Parathyroid adenoma (tissue), 2 donors: ENCODE measurements around the gene CYSTM1.

ENCODE experiments used
- H2AFZ ChIP-seq: fragments of 300-600 bp; sonication (generic); one replicate; pipeline ENCODE4 v1.7.0; 2017; ENCODE audit warnings: antibody characterized with exemption, mild to moderate bottlenecking
- H3K27ac ChIP-seq: fragments of 300-600 bp; sonication (generic); one replicate; pipeline ENCODE4 v1.7.0; 2017
- H3K27me3 ChIP-seq: fragments of 300-600 bp; sonication (generic); one replicate; pipeline ENCODE4 v1.7.0; 2017; ENCODE audit warnings: low read length; ENCODE audit not compliant: control insufficient read depth, insufficient read depth
- H3K36me3 ChIP-seq: fragments of 300-600 bp; sonication (generic); one replicate; pipeline ENCODE4 v1.7.0; 2017; ENCODE audit warnings: low read length; ENCODE audit not compliant: control insufficient read depth, insufficient read depth
- H3K4me1 ChIP-seq: fragments of 300-600 bp; sonication (generic); one replicate; pipeline ENCODE4 v1.7.0; 2017; ENCODE audit warnings: control low read depth
- H3K4me2 ChIP-seq: fragments of 300-600 bp; sonication (generic); one replicate; pipeline ENCODE4 v1.7.0; 2017; ENCODE audit warnings: low read length
- H3K4me3 ChIP-seq: fragments of 300-600 bp; sonication (generic); one replicate; pipeline ENCODE4 v1.7.0; 2017; ENCODE audit warnings: low read depth, low read length
- H3K79me2 ChIP-seq: fragments of 300-600 bp; sonication (generic); one replicate; pipeline ENCODE4 v1.7.0; 2017; ENCODE audit warnings: control low read depth
- H3K9ac ChIP-seq: fragments of 300-600 bp; sonication (generic); one replicate; pipeline ENCODE4 v1.7.0; 2017; ENCODE audit warnings: mild to moderate bottlenecking
- H3K9me3 ChIP-seq: fragments of 300-600 bp; sonication (generic); one replicate; pipeline ENCODE4 v1.7.0; 2017; ENCODE audit warnings: low read length; ENCODE audit not compliant: control insufficient read depth
- TF ChIP-seq, protein P1 (sequence below): fragments of 300-600 bp; sonication (generic); IDR thresholded peaks from one replicate; pipeline ENCODE4 v1.7.0; 2017; ENCODE audit warnings: antibody characterized with exemption, mild to moderate bottlenecking
- donor health status: primary hyperparathyroidism.

CYSTM1 gene

GRCh38 chr5:140243706-140244250, 68.8 kb downstream of the CYSTM1 start:
- Histone ChIP-seq H3K4me2 (no peak overlapping the region), H3K4me1 (peaks cover 19% of the 10 kb centered on the region), H2AFZ (no peak overlapping the region), H3K27ac (no peak overlapping the region), H3K9me3 (no peaks in the 10 kb centered on the region), H3K4me3 (no peak overlapping the region), H3K79me2 (no peaks in the 10 kb centered on the region), H3K27me3 (no peaks in the 10 kb centered on the region), H3K9ac (no peak overlapping the region), H3K36me3 (no peaks in the 10 kb centered on the region)
- TF ChIP-seq, protein P1, sequence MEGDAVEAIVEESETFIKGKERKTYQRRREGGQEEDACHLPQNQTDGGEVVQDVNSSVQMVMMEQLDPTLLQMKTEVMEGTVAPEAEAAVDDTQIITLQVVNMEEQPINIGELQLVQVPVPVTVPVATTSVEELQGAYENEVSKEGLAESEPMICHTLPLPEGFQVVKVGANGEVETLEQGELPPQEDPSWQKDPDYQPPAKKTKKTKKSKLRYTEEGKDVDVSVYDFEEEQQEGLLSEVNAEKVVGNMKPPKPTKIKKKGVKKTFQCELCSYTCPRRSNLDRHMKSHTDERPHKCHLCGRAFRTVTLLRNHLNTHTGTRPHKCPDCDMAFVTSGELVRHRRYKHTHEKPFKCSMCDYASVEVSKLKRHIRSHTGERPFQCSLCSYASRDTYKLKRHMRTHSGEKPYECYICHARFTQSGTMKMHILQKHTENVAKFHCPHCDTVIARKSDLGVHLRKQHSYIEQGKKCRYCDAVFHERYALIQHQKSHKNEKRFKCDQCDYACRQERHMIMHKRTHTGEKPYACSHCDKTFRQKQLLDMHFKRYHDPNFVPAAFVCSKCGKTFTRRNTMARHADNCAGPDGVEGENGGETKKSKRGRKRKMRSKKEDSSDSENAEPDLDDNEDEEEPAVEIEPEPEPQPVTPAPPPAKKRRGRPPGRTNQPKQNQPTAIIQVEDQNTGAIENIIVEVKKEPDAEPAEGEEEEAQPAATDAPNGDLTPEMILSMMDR = no peak

DNA sequence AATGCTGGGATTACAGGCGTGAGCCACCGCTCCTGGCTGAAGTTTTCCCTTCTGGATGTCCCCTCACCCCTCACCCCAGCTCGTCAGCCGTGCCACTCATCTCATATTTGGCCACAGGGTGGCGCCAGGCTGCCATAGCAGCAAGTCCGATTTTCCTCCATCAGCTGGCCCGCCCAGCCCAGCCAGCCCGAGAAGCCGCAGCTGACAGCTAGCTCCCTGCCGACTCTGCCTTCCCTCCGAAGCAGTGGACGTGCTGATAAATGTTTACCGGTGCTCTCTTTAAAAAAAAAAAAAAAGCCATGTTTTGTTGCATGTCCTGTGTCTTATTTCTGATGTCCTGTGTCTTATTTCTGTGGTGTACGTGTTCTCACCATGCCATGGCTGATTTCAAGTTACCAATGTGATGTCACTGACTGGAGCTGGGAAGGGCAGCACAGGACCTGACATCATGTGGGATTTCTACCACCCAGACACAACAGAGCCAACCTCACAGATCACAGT, 69.6 kb downstream of the CYSTM1 start:
- H3K27ac ChIP-seq = no peak overlapping the region
- no peak overlapping the region for H3K4me2 ChIP-seq
- H3K79me2 ChIP-seq = no peaks in the 10 kb centered on the region
- TF ChIP-seq, protein P1 = peak; percentile 91
- H3K9ac ChIP-seq = no peak overlapping the region
- H3K36me3 ChIP-seq = no peaks in the 10 kb centered on the region
- no peaks in the 10 kb centered on the region for H3K9me3 ChIP-seq
- no peak overlapping the region for H3K4me3 ChIP-seq
- no peak overlapping the region for H2AFZ ChIP-seq
- H3K27me3 ChIP-seq = no peaks in the 10 kb centered on the region
- H3K4me1 ChIP-seq = peaks cover 19% of the 10 kb centered on the region

DNA sequence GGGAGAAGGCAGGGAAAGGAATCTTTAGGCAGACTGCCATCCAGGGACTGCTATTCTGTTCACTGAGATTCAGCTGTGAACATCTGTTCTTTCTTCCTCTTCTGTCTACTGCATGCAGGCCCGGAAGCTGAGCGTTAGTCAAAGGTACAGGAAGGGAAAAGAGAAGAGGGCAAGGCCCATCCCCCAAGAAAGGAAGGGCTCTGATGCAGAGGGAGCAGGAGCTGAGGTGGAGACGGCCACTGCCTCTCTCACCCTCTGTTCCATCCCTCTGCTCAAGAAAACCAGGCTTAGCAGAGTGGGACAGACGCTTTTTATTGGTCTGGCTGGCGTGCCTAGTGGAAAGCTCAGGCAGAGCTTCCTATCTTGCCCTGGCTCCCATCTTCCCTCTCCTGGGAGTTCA, 70.4 kb downstream of the CYSTM1 start:
- no peaks in the 10 kb centered on the region for H3K79me2 ChIP-seq
- no peaks in the 10 kb centered on the region for H3K27me3 ChIP-seq
- H3K4me1 ChIP-seq = peaks cover 19% of the 10 kb centered on the region
- H3K9me3 ChIP-seq = no peaks in the 10 kb centered on the region
- no peak overlapping the region for H3K4me3 ChIP-seq
- H3K36me3 ChIP-seq = no peaks in the 10 kb centered on the region
- TF ChIP-seq, protein P1 = no peak
- H3K9ac ChIP-seq = no peak overlapping the region
- H3K27ac ChIP-seq = no peak overlapping the region
- H3K4me2 ChIP-seq = no peak overlapping the region
- no peak overlapping the region for H2AFZ ChIP-seq

DNA sequence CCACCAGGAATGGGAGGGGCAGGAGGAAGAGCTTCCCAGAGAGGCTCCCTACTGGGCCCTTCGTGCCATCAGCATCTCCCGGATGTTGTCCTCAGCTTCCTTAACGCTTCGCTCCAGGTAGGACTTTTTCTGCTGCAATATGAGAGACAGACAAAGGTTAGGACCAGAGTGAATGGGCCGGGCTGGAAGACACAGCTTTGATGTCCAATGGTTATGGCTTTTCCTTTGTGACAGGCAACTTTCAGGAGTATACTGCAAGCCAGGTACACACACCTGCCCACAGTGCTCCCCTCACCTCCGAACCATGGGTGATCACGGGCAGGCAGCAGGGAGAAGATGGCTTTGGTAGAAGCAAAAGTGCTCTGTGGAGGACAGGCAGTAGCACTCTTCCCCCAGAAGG, 70.9 kb downstream of the CYSTM1 start:
- H3K4me3 ChIP-seq = no peak overlapping the region
- H3K9ac ChIP-seq = no peak overlapping the region
- H3K4me1 ChIP-seq = peaks cover 19% of the 10 kb centered on the region

More for the DNA sequence above, 70.9 kb downstream of the CYSTM1 start:
- Histone ChIP-seq H3K27me3 (no peaks in the 10 kb centered on the region), H3K79me2 (no peaks in the 10 kb centered on the region), H3K9me3 (no peaks in the 10 kb centered on the region), H3K27ac (no peak overlapping the region), H3K4me2 (no peak overlapping the region), H3K36me3 (no peaks in the 10 kb centered on the region), H2AFZ (no peak overlapping the region)
- TF ChIP-seq, protein P1 = no peak
